SU-DHL-6 (cell line): ENCODE measurements around the gene RFC2.

Experiments used
- CTCF ChIP-seq: fragments of 200-600 bp; sonication (generic); IDR thresholded peaks from one replicate; pipeline ENCODE4 v1.5.1; 2017; ENCODE audit warnings: antibody characterized with exemption, mild to moderate bottlenecking, low read length, moderate library complexity; ENCODE audit not compliant: insufficient read depth, poor library complexity, severe bottlenecking
- EZH2phosphoT487 ChIP-seq: fragments of 200-600 bp; sonication (generic), shearing (Covaris generic); conservative IDR thresholded peaks from 2 replicates; pipeline ENCODE4 v1.6.1; 2018; ENCODE audit warnings: mild to moderate bottlenecking, antibody characterized with exemption, low read length, moderate library complexity, mixed read lengths

- TF ChIP-seq CTCF (no peak), EZH2phosphoT487 (no peak)
These were observed 868 bp downstream of the RFC2 start for GRCh38 chr7:74253331-74253730.
